WERI-Rb-1 (cell line): Measurements from ENCODE around the gene SPRED2.

ENCODE experiments used
- DNase-seq: peaks from one replicate; pipeline ENCODE4 v3.0.0-alpha.2; 2020
- H3K27ac ChIP-seq: fragments of 250-450 bp; sonication (Bioruptor Pico); 2 replicates; pipeline ENCODE4 v1.5.1; 2020; ENCODE audit warnings: mild to moderate bottlenecking, moderate library complexity
- H3K27me3 ChIP-seq: fragments of 250-450 bp; sonication (Bioruptor Pico); 2 replicates; pipeline ENCODE4 v1.5.1; 2021; ENCODE audit warnings: mild to moderate bottlenecking, low read depth, moderate library complexity; ENCODE audit not compliant: insufficient read depth, severe bottlenecking
- H3K36me3 ChIP-seq: fragments of 250-450 bp; sonication (Bioruptor Pico); 2 replicates; pipeline ENCODE4 v1.5.1; 2020; ENCODE audit warnings: mild to moderate bottlenecking, moderate library complexity
- H3K4me3 ChIP-seq: 2 replicates; pipeline ENCODE4 v1.5.1; 2011; ENCODE audit warnings: low read depth, mild to moderate bottlenecking, control low read depth, low read length
- H3K9me3 ChIP-seq: fragments of 250-450 bp; sonication (Bioruptor Pico); 2 replicates; pipeline ENCODE4 v1.5.1; 2021; ENCODE audit warnings: mild to moderate bottlenecking, moderate library complexity; ENCODE audit not compliant: severe bottlenecking
- TF ChIP-seq, protein P1 (sequence below): IDR thresholded peaks from 2 replicates; pipeline ENCODE4 v1.5.1; 2011; ENCODE audit warnings: low read depth, mild to moderate bottlenecking, control low read depth, inconsistent platforms, low read length

The SPRED2 gene

DNA sequence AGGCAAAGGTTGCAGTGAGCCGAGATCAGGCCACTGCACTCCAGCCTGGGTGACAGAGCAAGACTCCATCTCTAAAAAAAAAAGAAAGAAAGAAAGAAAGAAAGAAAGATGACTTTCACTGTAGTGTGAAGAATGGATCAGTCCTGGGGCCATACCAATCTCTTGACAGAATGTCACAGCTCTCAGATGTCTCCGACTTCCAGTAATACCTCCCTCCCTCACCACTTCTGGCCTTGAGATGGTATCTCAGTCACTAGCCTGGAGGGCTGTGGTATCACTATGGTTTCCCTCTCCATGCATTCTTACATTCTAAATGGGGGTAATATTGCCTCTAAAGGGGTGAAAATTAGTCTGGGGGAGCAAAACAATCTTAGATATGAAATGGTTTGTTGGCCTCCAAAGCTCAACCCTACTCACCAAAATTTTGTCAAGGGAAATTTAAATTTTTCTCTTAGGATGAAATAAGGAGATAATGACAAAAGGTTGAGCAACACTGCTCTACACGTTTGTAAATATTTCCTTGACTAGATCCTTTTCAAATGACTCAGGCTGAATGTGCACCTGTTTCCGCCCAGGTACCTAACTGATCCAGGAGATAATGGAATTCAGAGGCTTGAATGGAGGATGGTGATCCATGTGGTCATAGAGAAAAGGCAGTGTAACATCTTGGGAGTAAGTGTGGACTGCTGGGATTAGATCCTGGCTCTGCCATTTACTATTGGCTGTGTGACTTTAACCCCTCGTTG is 19.9 kb upstream of the SPRED2 start:
- DNase-seq, result no peak
- TF ChIP-seq, protein P1, sequence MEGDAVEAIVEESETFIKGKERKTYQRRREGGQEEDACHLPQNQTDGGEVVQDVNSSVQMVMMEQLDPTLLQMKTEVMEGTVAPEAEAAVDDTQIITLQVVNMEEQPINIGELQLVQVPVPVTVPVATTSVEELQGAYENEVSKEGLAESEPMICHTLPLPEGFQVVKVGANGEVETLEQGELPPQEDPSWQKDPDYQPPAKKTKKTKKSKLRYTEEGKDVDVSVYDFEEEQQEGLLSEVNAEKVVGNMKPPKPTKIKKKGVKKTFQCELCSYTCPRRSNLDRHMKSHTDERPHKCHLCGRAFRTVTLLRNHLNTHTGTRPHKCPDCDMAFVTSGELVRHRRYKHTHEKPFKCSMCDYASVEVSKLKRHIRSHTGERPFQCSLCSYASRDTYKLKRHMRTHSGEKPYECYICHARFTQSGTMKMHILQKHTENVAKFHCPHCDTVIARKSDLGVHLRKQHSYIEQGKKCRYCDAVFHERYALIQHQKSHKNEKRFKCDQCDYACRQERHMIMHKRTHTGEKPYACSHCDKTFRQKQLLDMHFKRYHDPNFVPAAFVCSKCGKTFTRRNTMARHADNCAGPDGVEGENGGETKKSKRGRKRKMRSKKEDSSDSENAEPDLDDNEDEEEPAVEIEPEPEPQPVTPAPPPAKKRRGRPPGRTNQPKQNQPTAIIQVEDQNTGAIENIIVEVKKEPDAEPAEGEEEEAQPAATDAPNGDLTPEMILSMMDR, result no peak

GRCh38 chr2:65450810-65451209 is 18.4 kb upstream of the SPRED2 start:
- Histone ChIP-seq H3K27ac (no peak overlapping the region), H3K36me3 (no peaks in the 10 kb centered on the region), H3K4me3 (no peak overlapping the region), H3K9me3 (no peaks in the 10 kb centered on the region), H3K27me3 (peaks cover 47% of the 10 kb centered on the region)
- no peak for DNase-seq
- TF ChIP-seq, protein P1, result no peak

More for the DNA sequence above, 19.9 kb upstream of the SPRED2 start:
- H3K36me3 ChIP-seq, result no peaks in the 10 kb centered on the region
- H3K4me3 ChIP-seq, result no peak overlapping the region
- no peaks in the 10 kb centered on the region for H3K9me3 ChIP-seq
- H3K27ac ChIP-seq, result no peak overlapping the region
- H3K27me3 ChIP-seq, result peaks cover 48% of the 10 kb centered on the region

GRCh38 chr2:65450393-65450792 is 18.0 kb upstream of the SPRED2 start:
- TF ChIP-seq, protein P1, result no peak
- no peak for DNase-seq
- Histone ChIP-seq H3K36me3 (no peaks in the 10 kb centered on the region), H3K27ac (no peak overlapping the region), H3K4me3 (no peak overlapping the region), H3K27me3 (peaks cover 51% of the 10 kb centered on the region), H3K9me3 (no peaks in the 10 kb centered on the region)

GRCh38 chr2:65443509-65444186 is 11.2 kb upstream of the SPRED2 start:
- H3K27me3 ChIP-seq, result peaks cover 29% of the 10 kb centered on the region
- TF ChIP-seq, protein P1, result no peak
- no peak for DNase-seq

GRCh38 chr2:65442420-65443020 is 10.1 kb upstream of the SPRED2 start:
- peaks cover 6% of the 10 kb centered on the region for H3K9me3 ChIP-seq
- TF ChIP-seq, protein P1, result no peak
- DNase-seq, result no peak

More at GRCh38 chr2:65443509-65444186, 11.2 kb upstream of the SPRED2 start:
- no peak overlapping the region for H3K4me3 ChIP-seq
- H3K36me3 ChIP-seq, result no peaks in the 10 kb centered on the region
- H3K9me3 ChIP-seq, result peaks cover 6% of the 10 kb centered on the region
- no peak overlapping the region for H3K27ac ChIP-seq

More at GRCh38 chr2:65442420-65443020, 10.1 kb upstream of the SPRED2 start:
- Histone ChIP-seq H3K4me3 (no peak overlapping the region), H3K36me3 (no peaks in the 10 kb centered on the region), H3K27me3 (peaks cover 29% of the 10 kb centered on the region), H3K27ac (no peak overlapping the region)
